HepG2 (cell line): ENCODE measurements around the gene ZMIZ1. TPM values are rescaled to one million over a fixed set of nuclear protein-coding genes. Genes with fewer than 3 reads are reported as not detected.

Source experiments
- CREB1 ChIP-seq, 2 experiments: fragments of 450-650 bp in 1 of 2; IDR thresholded peaks; 2 replicates each; pipeline ENCODE4 v1.6.1; 2016 to 2017; ENCODE audit warnings: control low read depth in 1 of 2, mild to moderate bottlenecking in 1 of 2, missing compliant biosample characterization in 1 of 2, missing genetic modification characterization in 1 of 2
- ERF ChIP-seq: IDR thresholded peaks from 2 replicates; pipeline ENCODE4 v1.6.1; 2018; ENCODE audit warnings: missing biosample characterization, missing genetic modification reagents
- FOSL2 ChIP-seq: sonication (generic); formaldehyde crosslinking; IDR thresholded peaks from 2 replicates; pipeline ENCODE4 v1.4.0; 2020; ENCODE audit warnings: missing genetic modification reagents
- JARID2 ChIP-seq: sonication (generic); formaldehyde crosslinking; IDR thresholded peaks from 2 replicates; pipeline ENCODE4 v1.8.1; 2023; ENCODE audit warnings: missing genetic modification reagents, inconsistent platforms; ENCODE audit not compliant: insufficient replicate concordance
- JUN ChIP-seq: sonication (generic); formaldehyde crosslinking; IDR thresholded peaks from 2 replicates; pipeline ENCODE4 v1.4.0; 2020; ENCODE audit warnings: mild to moderate bottlenecking, missing genetic modification reagents
- MAZ ChIP-seq, 2 experiments: sonication (generic) in 1 of 2; formaldehyde crosslinking in 1 of 2; IDR thresholded peaks; 2 replicates each; pipeline versions ENCODE4 v1.5.0 to v1.6.1; 2012 to 2020; ENCODE audit warnings: low read depth in 2 of 2, mild to moderate bottlenecking in 2 of 2, borderline replicate concordance in 1 of 2, improper control_type of control experiment in 1 of 2, low read length in 1 of 2, missing genetic modification reagents in 1 of 2, moderate library complexity in 1 of 2
- MEIS1 ChIP-seq: sonication (generic); formaldehyde crosslinking; IDR thresholded peaks from 2 replicates; pipeline ENCODE4 v1.9.0; 2021; ENCODE audit warnings: mild to moderate bottlenecking, missing genetic modification reagents, moderate library complexity, borderline replicate concordance
- NFIC ChIP-seq: IDR thresholded peaks from 2 replicates; pipeline ENCODE4 v1.6.1; 2012; ENCODE audit warnings: mild to moderate bottlenecking, low read length, inconsistent platforms
- PHB2 ChIP-seq: fragments of 450-650 bp; IDR thresholded peaks from 2 replicates; pipeline ENCODE4 v1.6.1; 2018; ENCODE audit not compliant: partially characterized antibody
- PITX1 ChIP-seq: sonication (generic); formaldehyde crosslinking; IDR thresholded peaks from 2 replicates; pipeline ENCODE4 v1.5.1; 2020; ENCODE audit warnings: mild to moderate bottlenecking, missing genetic modification reagents
- RFX1 ChIP-seq: fragments of 450-650 bp; IDR thresholded peaks from 2 replicates; pipeline ENCODE4 v1.6.1; 2017
- SRSF9 ChIP-seq: fragments of 200-400 bp; formaldehyde crosslinking; IDR thresholded peaks from 2 replicates; pipeline ENCODE4 v1.6.1; 2018; ENCODE audit warnings: borderline replicate concordance, mild to moderate bottlenecking, low read depth, low read length; ENCODE audit not compliant: insufficient read depth, poor library complexity, severe bottlenecking
- SRY ChIP-seq: sonication (generic); formaldehyde crosslinking; IDR thresholded peaks from 2 replicates; pipeline ENCODE4 v1.8.0; 2022; ENCODE audit warnings: mild to moderate bottlenecking, missing genetic modification reagents
- STAG1 ChIP-seq: sonication (generic); formaldehyde crosslinking; IDR thresholded peaks from 2 replicates; pipeline ENCODE4 v1.4.0; 2020; ENCODE audit warnings: missing genetic modification reagents
- SUZ12 ChIP-seq: fragments of 150-350 bp; IDR thresholded peaks from 2 replicates; pipeline ENCODE4 v1.6.1; 2014; ENCODE audit warnings: low read depth, low read length
- TAF1 ChIP-seq: sonication (generic); formaldehyde crosslinking; IDR thresholded peaks from 2 replicates; pipeline ENCODE4 v1.4.0; 2020; ENCODE audit warnings: missing genetic modification reagents
- TBX3 ChIP-seq: fragments of 450-650 bp; IDR thresholded peaks from 2 replicates; pipeline ENCODE4 v1.6.1; 2017; ENCODE audit warnings: antibody characterized with exemption, mild to moderate bottlenecking, inconsistent platforms, borderline replicate concordance
- TEAD3 ChIP-seq: optimal IDR thresholded peaks from 2 replicates; pipeline ENCODE3; 2016; ENCODE audit warnings: borderline replicate concordance
- YEATS4 ChIP-seq: sonication (generic); formaldehyde crosslinking; IDR thresholded peaks from 2 replicates; pipeline ENCODE4 v1.4.0; 2020; ENCODE audit warnings: missing genetic modification reagents, borderline replicate concordance
- ZFY ChIP-seq: sonication (generic); formaldehyde crosslinking; IDR thresholded peaks from 2 replicates; pipeline ENCODE4 v1.4.0; 2020; ENCODE audit warnings: missing genetic modification reagents
- ZMYM4 ChIP-seq: sonication (generic); formaldehyde crosslinking; IDR thresholded peaks from 2 replicates; pipeline ENCODE4 v1.8.1; 2023; ENCODE audit warnings: mild to moderate bottlenecking, missing genetic modification reagents
- ZNF136 ChIP-seq: sonication (generic); formaldehyde crosslinking; IDR thresholded peaks from 2 replicates; pipeline ENCODE4 v1.8.1; 2022; ENCODE audit warnings: low read depth, mild to moderate bottlenecking, moderate library complexity, missing genetic modification reagents
- ZNF296 ChIP-seq: sonication (generic); formaldehyde crosslinking; conservative IDR thresholded peaks from 2 replicates; pipeline ENCODE4 v1.5.0; 2020; ENCODE audit warnings: mild to moderate bottlenecking, missing genetic modification reagents
- ZNF460 ChIP-seq: sonication (generic); formaldehyde crosslinking; IDR thresholded peaks from 2 replicates; pipeline ENCODE4 v1.5.1; 2020; ENCODE audit warnings: missing genetic modification reagents, mild to moderate bottlenecking, borderline replicate concordance
- ZNF570 ChIP-seq: sonication (generic); formaldehyde crosslinking; IDR thresholded peaks from 2 replicates; pipeline ENCODE4 v1.4.0; 2020; ENCODE audit warnings: mild to moderate bottlenecking, missing genetic modification reagents, borderline replicate concordance
- ZNF674 ChIP-seq: sonication (generic); formaldehyde crosslinking; IDR thresholded peaks from 2 replicates; pipeline ENCODE4 v1.5.0; 2020; ENCODE audit warnings: low read depth, mild to moderate bottlenecking, missing genetic modification reagents
- ZNF720 ChIP-seq: sonication (generic); formaldehyde crosslinking; IDR thresholded peaks from 2 replicates; pipeline ENCODE4 v1.4.0; 2020; ENCODE audit warnings: missing genetic modification reagents
- ZNF816 ChIP-seq: sonication (generic); formaldehyde crosslinking; IDR thresholded peaks from 2 replicates; pipeline ENCODE4 v1.8.0; 2022; ENCODE audit warnings: missing genetic modification reagents, mild to moderate bottlenecking, borderline replicate concordance
- polyA plus RNA-seq, 8 experiments: library from polyadenylated mRNA; depleted of rRNA in 3 of 8; stranded (reverse) in 7 of 8; unstranded in 1 of 8; fragments of >200 nt; fragmentation: Illumina TruSeq in 4 of 8; extraction: Trizol in 4 of 8; gene quantifications; 2 replicates each; pipeline versions ENCODE4 v1.2.1 to v1.2.3, GENCODE V29; 2011 to 2016; ENCODE audit warnings: low read depth in 4 of 8, missing spikeins in 1 of 8, mixed read lengths in 1 of 8; ENCODE audit not compliant: insufficient read depth in 1 of 8
- total RNA-seq, 5 experiments: library from RNA; depleted of rRNA; stranded (reverse); fragments of >200 nt; fragmentation: Illumina TruSeq; extraction: Trizol; gene quantifications; 2 replicates each; pipeline ENCODE4 v1.2.3, GENCODE V29; 2016; ENCODE audit warnings: low read depth in 1 of 5
- TF ChIP-seq, protein P1 (sequence below), 2 experiments: fragments of 450-650 bp in 1 of 2; sonication (generic) in 1 of 2; formaldehyde crosslinking; IDR thresholded peaks; 2 replicates each; pipeline versions ENCODE4 v1.5.0 to v1.8.0; 2020 to 2022; ENCODE audit warnings: mild to moderate bottlenecking in 1 of 2, missing genetic modification reagents in 1 of 2

The ZMIZ1 gene
- total and polyA plus RNA-seq, 2 of the 13 experiments (the other 11 are each of a cell fraction or from before 2014, with no cell fraction given): 5.3 to 10.2 TPM

DNA sequence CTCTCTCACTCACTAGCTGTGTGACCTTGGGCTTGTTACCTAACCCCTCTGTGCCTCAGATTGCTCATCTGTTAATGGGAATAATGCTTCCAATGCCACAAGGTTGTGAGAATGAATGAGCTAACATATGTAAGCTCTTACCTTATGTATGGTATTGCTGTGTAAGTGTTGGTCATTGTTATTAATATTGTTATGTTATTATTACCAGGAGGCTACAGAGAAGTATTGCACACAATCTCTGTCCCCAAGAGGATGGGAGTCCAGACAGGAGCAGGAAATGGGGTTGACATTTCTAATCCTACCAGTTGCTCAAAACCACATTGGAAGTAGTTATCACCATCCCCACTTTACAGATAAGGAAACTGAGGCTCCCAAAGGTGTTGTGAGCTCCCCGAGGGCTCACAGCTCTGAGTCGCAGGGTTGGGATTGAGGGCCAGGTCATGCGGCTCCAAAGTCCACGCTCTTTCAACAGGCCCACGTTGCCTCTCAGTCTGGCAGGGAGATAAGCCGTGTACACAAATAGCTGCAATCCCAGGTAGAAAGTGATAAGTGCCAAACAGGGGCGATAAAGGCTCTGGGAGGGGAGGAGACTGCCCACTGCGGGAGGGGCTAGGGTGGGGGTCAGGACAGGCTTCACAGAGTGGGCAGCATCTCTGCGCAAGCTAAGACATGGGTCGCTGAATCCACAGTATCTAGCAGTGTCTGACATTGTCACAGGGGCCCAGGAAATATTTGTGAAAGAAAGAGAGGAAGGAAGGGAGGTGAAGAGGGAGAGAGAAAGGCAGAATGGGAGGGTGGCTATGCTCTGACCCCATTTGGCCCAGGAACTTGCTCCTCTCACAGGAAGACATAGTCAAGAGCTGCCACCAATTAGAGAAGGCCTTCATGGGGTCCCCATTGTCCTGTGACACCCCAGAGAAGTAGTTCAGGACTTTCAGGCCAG is 9.6 kb upstream of the ZMIZ1 start (continued):
- peak; percentile 46; the same call in 1 of the 2 replicates for TF ChIP-seq NFIC
- peak; percentile 83 for TF ChIP-seq ERF (CRISPR knock-in tag)
- TF ChIP-seq TBX3: peak; percentile 92; the same call in 1 of the 2 replicates
- TF ChIP-seq PITX1 (CRISPR knock-in tag): peak; percentile 95
- TF ChIP-seq SRY (CRISPR knock-in tag): peak; percentile 77; the same call in 1 of the 2 replicates
- peak; percentile 90 for TF ChIP-seq FOSL2
- TF ChIP-seq ZMYM4 (CRISPR knock-in tag): peak; percentile 72
- 0 out of 2 replicates have a peak, but pooled peaks have one; percentile 13 for TF ChIP-seq TAF1 (CRISPR knock-in tag)
- no peak for TF ChIP-seq CREB1 (IDR thresholded peaks at IDR 0.05)
- TF ChIP-seq CREB1 (CRISPR knock-in tag; IDR thresholded peaks at IDR 0.05): peak; percentile 72; the same call in 1 of the 2 replicates
- TF ChIP-seq, protein P1, sequence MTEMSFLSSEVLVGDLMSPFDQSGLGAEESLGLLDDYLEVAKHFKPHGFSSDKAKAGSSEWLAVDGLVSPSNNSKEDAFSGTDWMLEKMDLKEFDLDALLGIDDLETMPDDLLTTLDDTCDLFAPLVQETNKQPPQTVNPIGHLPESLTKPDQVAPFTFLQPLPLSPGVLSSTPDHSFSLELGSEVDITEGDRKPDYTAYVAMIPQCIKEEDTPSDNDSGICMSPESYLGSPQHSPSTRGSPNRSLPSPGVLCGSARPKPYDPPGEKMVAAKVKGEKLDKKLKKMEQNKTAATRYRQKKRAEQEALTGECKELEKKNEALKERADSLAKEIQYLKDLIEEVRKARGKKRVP (CRISPR knock-in tag; IDR thresholded peaks at IDR 0.05): peak in 1 of 2 experiments; percentile 88; a peak in 2 of 4 replicates
- TF ChIP-seq ZNF674 (CRISPR knock-in tag): no peak
- peak; percentile 47; the same call in 1 of the 2 replicates for TF ChIP-seq MAZ (IDR thresholded peaks at IDR 0.05; ENCODE audit: borderline replicate concordance, low read depth, low read length)
- peak; percentile 83 for TF ChIP-seq MAZ (CRISPR knock-in tag; IDR thresholded peaks at IDR 0.05; ENCODE audit: low read depth)
- peak; percentile 91 for TF ChIP-seq TEAD3 (CRISPR knock-in tag)
- no peak for TF ChIP-seq JARID2 (CRISPR knock-in tag)
- peak; percentile 26; the same call in 1 of the 2 replicates for TF ChIP-seq STAG1 (CRISPR knock-in tag)
- TF ChIP-seq ZNF460: peak; percentile 18; the same call in 1 of the 2 replicates
- TF ChIP-seq ZNF720 (CRISPR knock-in tag): no peak
- TF ChIP-seq ZNF296: no peak
- TF ChIP-seq MEIS1 (CRISPR knock-in tag): peak; percentile 87; the same call in 1 of the 2 replicates
- no peak for TF ChIP-seq SRSF9
- TF ChIP-seq RFX1: no peak
- no peak for TF ChIP-seq SUZ12
- TF ChIP-seq ZNF136 (CRISPR knock-in tag): peak; percentile 50; the same call in 1 of the 2 replicates
- TF ChIP-seq PHB2: no peak
- no peak for TF ChIP-seq ZNF570
- peak; percentile 80 for TF ChIP-seq JUN (CRISPR knock-in tag)
- TF ChIP-seq ZFY (CRISPR knock-in tag): peak; percentile 54
- peak; percentile 68; the same call in 1 of the 2 replicates for TF ChIP-seq YEATS4 (CRISPR knock-in tag)
- no peak for TF ChIP-seq ZNF816 (CRISPR knock-in tag)
